AG04450 (cell line): ENCODE measurements around the gene PTTG2. TPM values are rescaled to one million over a fixed set of nuclear protein-coding genes. Genes with fewer than 3 reads are reported as not detected.

Experiments used
- CTCF ChIA-PET: fragments of 300-600, 350-600 bp; formaldehyde crosslinking; extraction: SDS; loops from one replicate; lab custom pipeline; 2022; ENCODE audit warnings: antibody characterized with exemption, inconsistent platforms; lab: Charles Lee
- POLR2A ChIA-PET: fragments of 350-600 bp; formaldehyde crosslinking; extraction: SDS; loops from one replicate; lab custom pipeline; 2021; ENCODE audit warnings: antibody characterized with exemption, inconsistent platforms; lab: Yijun Ruan, JAX
- DNase-seq: peaks from one replicate; pipeline ENCODE4 v3.0.0-alpha.2; 2011; ENCODE audit warnings: low read depth, low spot score
- H3K27ac ChIP-seq: one replicate; pipeline ENCODE4 v1.5.1; 2012; ENCODE audit warnings: low read depth, low read length, control low read depth
- H3K27me3 ChIP-seq: one replicate; pipeline ENCODE4 v1.6.0; 2012; ENCODE audit warnings: low read length; ENCODE audit not compliant: control insufficient read depth, insufficient read depth
- H3K4me3 ChIP-seq: 2 replicates; pipeline ENCODE4 v1.5.1; 2011; ENCODE audit warnings: mild to moderate bottlenecking, low read depth, low read length, control low read depth
- H3K9me3 ChIP-seq: 2 replicates; pipeline ENCODE4 v1.5.1; 2012; ENCODE audit warnings: low read length; ENCODE audit not compliant: control insufficient read depth, insufficient read depth
- polyA plus RNA-seq: library from polyadenylated mRNA; depleted of rRNA; stranded (reverse); fragments of >200 nt; gene quantifications from 2 replicates; pipeline ENCODE4 v1.2.3, GENCODE V29; 2011
- TF ChIP-seq, protein P1 (sequence below): IDR thresholded peaks from 2 replicates; pipeline ENCODE4 v1.5.1; 2011; ENCODE audit warnings: low read depth, low read length, control low read depth, inconsistent platforms

The PTTG2 gene
- polyA plus RNA-seq, 1 experiment, result not detected

DNA sequence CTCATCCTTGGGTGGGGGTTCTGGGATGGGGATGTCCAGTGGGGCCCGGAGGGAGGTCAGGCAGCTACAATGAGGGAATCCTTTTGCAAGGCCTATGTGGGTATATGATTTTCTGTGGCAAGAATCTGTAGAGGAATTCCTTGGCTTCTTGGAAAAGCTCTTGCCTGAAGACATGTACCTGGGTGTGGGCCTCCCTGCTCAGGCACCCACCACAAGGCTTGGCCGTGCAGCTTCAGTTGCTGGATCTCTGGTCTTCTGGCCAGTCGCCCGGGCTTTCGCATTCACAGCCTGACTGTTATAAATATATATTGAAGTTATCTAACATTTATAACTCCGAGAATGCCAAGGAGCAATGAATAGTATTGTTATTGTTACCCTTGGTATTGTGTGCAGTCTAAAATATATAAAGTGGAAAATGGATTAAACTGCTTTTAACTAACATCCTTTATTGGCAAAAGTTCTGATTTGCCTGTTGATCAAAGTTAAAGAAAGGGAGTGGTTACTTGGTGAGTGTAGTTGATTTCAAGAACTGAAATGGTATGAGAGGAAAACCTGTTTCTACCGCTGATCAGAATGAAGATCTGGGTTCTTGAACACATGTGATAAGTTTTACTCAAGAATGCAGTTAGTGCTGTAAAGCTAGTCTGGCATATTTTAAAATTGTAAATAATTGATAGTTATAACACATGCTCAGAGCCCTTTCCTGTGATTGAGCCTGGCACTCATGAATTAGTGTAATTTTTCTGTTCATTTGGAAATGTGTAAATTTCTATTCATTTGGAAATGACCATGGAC, 36.0 kb downstream of the PTTG2 start:
- no peak overlapping the region for H3K27ac ChIP-seq
- no peak for DNase-seq
- no peaks in the 10 kb centered on the region for H3K27me3 ChIP-seq
- H3K4me3 ChIP-seq, result no peak overlapping the region
- no peaks in the 10 kb centered on the region for H3K9me3 ChIP-seq
- CTCF ChIA-PET, result no interaction called here
- POLR2A ChIA-PET, result no interaction called here
- TF ChIP-seq, protein P1, sequence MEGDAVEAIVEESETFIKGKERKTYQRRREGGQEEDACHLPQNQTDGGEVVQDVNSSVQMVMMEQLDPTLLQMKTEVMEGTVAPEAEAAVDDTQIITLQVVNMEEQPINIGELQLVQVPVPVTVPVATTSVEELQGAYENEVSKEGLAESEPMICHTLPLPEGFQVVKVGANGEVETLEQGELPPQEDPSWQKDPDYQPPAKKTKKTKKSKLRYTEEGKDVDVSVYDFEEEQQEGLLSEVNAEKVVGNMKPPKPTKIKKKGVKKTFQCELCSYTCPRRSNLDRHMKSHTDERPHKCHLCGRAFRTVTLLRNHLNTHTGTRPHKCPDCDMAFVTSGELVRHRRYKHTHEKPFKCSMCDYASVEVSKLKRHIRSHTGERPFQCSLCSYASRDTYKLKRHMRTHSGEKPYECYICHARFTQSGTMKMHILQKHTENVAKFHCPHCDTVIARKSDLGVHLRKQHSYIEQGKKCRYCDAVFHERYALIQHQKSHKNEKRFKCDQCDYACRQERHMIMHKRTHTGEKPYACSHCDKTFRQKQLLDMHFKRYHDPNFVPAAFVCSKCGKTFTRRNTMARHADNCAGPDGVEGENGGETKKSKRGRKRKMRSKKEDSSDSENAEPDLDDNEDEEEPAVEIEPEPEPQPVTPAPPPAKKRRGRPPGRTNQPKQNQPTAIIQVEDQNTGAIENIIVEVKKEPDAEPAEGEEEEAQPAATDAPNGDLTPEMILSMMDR, result no peak

DNA sequence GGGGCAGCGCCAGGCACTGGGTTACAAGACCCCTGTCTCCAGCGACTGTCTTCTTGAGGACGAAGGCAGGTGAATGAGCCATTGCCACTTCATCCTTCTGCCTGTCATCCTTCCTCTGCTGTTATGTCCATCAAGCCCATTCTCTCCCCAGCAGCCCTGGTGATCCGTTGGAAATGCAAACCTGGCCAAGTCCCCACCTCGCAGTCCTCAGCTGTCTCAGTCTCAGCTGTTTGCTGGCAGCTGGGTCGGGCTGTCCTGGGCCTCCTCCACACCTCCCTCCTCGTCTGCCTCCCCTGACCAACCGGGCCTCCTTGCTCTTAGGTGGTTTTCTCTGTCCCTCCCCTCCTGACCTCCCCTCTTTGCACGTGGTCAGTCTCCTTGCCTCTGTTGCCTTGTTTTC, 38.0 kb downstream of the PTTG2 start:
- no peaks in the 10 kb centered on the region for H3K27me3 ChIP-seq
- CTCF ChIA-PET, result no interaction called here
- H3K27ac ChIP-seq, result peak overlapping the region; percentile 11
- DNase-seq, result no peak
- no peaks in the 10 kb centered on the region for H3K9me3 ChIP-seq
- H3K4me3 ChIP-seq, result no peak overlapping the region
- POLR2A ChIA-PET, result no interaction called here
- TF ChIP-seq, protein P1, result no peak

DNA sequence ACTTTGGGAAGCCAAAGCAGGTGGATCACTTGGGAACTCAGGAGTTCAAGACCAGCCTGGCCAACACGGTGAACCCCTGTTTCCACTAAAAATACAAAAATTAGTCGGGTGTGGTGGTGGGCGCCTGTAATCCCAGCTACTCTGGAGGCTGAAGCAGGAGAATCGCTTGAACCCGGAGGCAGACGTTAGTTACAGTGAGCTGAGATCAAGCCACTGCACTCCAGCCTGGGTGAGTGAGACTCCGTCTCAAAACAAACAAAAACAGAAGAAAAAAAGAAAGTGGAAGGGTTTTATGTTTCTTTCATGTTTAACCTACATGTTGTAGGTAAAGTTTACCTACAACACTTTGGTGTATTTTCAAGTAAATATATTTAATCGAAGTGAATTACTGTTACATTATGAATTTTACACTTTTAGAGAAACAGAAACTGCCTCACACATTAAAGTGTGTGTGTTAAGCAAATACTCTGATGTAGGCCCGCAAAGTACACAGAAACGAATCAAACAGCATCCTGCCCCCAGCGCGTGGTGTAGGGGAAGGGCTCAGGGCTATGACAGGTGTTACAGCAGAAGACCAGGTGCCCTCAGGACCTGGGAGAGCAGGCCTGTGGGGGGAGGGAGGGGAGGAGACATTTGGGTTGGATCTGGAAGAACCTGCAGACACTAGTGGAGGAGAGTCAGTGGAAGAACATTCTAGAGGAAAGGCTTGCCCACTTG, 39.0 kb downstream of the PTTG2 start:
- CTCF ChIA-PET, result no interaction called here
- no peak for DNase-seq
- TF ChIP-seq, protein P1, result no peak

DNA sequence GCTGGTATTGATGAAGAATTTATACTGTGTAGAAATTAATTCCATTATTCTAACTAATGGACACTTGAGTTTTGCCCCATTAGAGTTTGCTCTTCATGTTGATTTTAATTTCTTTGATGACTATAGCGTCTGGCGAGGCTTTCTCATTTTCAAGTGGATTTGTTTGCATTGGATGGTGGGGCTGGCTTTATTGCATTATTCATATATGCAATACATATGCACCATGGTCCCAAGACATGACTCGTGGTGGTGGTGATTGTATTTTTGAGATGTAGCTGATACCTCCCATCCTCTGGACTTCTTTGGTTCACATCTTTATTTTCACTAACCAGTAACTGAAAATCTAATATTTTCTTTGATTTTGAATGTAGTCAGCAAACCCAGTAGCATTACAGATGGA, 39.8 kb downstream of the PTTG2 start:
- POLR2A ChIA-PET, result no interaction called here

More for the DNA sequence above, 39.0 kb downstream of the PTTG2 start:
- Histone ChIP-seq H3K27ac (no peak overlapping the region), H3K27me3 (no peaks in the 10 kb centered on the region), H3K4me3 (no peak overlapping the region), H3K9me3 (no peaks in the 10 kb centered on the region)
- POLR2A ChIA-PET, result no interaction called here

More for the DNA sequence above, 39.8 kb downstream of the PTTG2 start:
- H3K9me3 ChIP-seq, result no peaks in the 10 kb centered on the region
- TF ChIP-seq, protein P1, result no peak
- no peaks in the 10 kb centered on the region for H3K27me3 ChIP-seq
- CTCF ChIA-PET, result no interaction called here
- no peak for DNase-seq
- H3K27ac ChIP-seq, result no peak overlapping the region
- H3K4me3 ChIP-seq, result no peak overlapping the region
